GM21515 (cell line): ENCODE results near the gene SLC25A25.
A peak's percentile ranks its signal among the peaks of the same experiment; 100 is the strongest.
"Not testable (repeated sequence)": the region's sequence is repeated elsewhere in the genome, so short reads cannot be mapped to it uniquely, and the experiment has no call there.

Experiments
- ATAC-seq: cut with Tn5 transposase; IDR thresholded peaks from one replicate; pipeline ENCODE4 v1.9.1; 2021; ENCODE audit not compliant: unreplicated experiment

Gene SLC25A25

GRCh38 chr9:128108269-128109049, 40.4 kb downstream of the SLC25A25 start:
- ATAC-seq: no peak

DNA sequence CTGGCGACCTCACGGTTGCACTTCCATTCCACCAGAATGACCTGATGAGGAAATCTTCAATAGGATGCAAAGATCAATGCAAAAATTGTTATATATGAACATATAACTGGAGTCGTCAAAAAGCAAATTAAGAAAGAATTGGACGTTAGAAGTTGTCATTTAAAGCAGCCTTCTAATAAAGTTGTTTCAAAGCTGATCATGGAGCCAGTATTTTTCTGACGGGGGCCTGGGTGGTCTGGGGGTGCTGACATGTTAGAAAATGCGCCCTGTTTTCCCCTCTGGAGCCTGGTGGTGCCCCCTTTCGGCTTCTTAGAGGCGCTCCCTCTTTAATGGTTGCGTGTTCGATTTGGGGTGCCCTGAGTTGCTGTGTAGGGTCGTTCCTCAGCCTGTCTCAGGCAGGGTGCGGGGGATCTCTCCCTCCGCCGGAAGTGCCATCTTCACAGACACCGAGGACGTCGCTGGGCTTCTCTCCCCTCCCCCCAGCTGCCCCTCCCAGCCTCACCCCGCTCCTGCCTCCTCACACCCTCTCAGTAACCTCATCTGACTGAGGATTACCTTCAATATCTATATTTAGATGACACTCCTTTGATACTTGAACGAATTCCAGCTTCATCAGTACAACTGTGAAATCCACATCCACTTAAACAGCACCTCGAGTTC, 41.1 kb downstream of the SLC25A25 start:
- ATAC-seq: no peak

GRCh38 chr9:128111726-128112125, 43.7 kb downstream of the SLC25A25 start:
- ATAC-seq: not testable (repeated sequence)

- ATAC-seq: no peak
These were observed 45.7 kb downstream of the SLC25A25 start for GRCh38 chr9:128113526-128114325.

DNA sequence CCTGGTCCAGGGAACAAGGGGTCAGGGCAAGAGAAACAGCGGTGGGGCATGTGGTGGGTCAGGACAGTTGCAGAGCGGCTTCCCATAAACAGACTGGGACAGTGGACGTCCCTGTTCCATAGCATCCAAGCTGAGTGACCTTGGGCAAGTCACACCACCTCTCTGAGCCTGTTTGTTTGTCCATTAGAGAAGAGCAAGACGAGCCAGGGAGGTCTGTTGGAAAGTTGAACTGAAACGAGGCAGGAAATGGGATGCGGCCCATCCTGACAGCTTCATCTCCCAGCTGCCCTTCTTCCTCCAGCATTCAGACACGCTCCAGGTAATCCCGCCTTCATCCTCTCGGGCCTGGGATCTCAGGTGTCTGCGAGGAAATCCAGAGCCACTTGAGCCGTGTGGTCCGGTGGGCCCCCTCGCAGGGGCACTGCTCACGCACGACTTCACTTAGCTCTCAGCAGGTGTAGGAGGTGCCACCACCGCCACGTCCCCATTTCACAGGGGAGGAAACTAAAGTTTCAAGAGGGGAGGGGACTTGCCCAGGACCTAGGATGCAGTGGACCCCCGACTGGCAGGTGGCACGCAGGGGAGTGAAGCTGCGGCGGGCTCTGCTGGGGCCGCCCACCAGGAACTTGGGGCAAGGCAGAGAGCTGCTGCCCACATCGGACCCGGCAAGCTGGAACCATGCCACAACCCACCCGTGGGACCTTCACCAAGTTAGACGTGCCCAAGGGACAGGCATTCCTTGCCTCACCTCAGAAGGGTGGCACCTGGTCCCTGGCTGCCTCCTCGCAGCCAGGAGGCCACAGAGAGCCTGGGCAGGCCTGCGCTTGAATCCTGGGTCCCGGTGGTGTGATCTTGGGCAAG, 46.5 kb downstream of the SLC25A25 start:
- ATAC-seq: no peak

- no peak for ATAC-seq
These were observed 47.4 kb downstream of the SLC25A25 start for GRCh38 chr9:128115187-128116103.

- ATAC-seq: no peak
These were observed 48.4 kb downstream of the SLC25A25 start for GRCh38 chr9:128116104-128117083.

GRCh38 chr9:128117613-128118471, 49.8 kb downstream of the SLC25A25 start:
- peak; percentile 44 for ATAC-seq

- no peak for ATAC-seq
These were observed 50.4 kb downstream of the SLC25A25 start for GRCh38 chr9:128118472-128118857.

DNA sequence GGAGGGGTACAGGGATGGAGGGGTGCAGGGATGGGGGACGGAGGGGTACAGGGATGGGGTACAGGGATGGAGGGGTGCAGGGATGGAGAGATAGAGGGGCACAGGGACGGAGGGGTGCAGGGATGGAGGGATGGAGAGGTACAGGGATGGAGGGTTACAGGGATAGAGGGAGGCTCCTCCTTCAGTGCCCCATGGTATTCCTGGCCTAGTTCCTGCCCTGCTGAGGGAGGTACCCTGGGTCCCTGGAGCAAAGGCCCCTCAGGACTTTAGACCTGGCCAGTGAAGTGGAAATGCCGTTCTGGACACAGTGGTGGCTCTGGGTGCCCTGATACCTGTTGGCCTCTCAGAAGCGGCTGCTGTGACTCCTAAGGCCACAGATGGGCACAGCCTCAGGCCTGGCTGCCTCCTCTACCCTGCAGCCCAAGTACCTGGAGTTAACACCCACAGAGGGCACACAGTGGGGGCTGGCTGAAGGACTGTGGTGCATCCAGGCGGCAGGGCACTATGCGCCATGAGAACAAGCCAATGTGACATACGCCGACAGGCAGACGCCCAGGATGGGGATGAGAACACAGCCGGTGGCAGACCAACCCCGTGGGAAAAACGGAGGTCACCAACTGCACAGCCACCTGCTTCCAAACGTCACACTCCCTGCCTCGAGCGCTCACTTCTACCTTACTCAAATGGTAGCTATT, 51.1 kb downstream of the SLC25A25 start:
- no peak for ATAC-seq

DNA sequence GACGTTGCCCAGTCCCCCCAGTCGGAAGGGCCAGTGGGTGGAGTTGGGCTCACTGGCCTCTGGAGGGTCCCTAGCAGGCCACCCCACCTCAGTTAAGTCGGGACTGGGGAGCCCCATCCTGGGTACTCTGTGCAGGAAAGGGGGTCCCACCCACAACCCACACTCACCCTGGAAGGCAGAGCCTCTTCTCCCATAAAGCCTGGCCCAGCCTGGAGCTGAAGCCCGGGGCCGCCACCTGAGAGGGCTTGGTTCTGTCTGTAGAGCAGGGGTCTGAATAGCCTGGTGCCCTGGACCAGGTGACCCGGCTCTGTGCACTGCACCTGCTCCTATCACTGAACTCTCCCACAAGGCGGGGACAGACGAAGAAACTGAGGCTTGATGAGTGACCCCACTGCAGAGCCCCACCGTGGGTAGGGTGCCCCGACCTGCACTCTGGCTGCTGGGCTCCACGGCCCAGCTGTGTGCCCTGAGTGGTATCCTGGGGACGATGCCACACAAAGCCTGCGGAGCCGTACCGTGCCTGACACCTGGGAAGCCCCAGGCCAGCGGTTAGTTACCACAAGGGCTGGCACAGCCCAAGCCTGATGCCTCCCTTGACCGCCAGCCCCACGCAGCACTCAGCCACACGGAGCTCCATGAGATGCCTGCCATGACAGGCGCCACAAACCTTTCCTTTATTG, 52.2 kb downstream of the SLC25A25 start:
- no peak for ATAC-seq

- no peak for ATAC-seq
These were observed 52.9 kb downstream of the SLC25A25 start for GRCh38 chr9:128120741-128121465.

GRCh38 chr9:128121466-128121810, 53.4 kb downstream of the SLC25A25 start:
- ATAC-seq: no peak

DNA sequence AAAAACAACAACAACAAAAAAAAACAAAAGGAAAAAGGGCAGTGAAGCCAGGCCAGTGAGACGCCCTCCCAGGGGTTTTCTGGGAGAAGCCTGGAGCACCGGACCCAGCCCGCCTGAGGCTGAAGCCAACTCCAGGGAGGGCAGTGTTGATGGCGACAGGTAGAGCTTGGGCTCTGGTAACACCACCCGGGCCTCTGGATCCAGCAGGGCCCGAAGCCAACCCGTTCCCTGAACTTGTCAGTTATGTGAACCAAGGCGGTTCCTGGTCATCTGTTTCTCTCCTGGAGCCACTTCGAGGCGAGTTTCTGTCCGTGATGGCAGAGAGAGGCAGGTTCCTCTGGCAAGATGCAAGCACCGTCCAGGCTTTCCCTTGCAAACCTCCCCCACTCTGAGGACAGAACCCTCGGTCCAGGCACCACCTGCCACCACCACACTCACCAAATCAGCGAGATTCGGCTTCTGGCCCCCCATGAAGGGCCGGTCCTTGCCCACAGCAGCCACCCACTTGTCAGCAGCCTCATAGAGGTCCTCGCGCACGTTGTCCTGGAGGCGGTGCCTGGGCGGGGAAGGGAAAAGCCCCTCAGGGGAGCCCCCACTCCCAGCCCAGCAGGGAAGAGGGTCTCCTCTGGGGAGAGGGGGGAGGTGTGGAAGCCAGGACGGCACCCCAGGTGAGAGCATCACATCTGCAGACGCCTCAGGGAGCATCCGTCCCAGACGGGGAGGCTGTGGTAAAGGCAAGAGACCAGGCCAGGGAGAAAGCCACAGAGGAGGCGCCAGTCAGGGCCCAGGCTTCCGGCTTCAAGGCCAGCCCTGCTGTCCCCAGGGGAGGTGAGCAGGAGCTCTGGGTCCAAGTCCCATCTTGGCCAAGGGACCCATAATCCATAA, 54.1 kb downstream of the SLC25A25 start:
- no peak for ATAC-seq

DNA sequence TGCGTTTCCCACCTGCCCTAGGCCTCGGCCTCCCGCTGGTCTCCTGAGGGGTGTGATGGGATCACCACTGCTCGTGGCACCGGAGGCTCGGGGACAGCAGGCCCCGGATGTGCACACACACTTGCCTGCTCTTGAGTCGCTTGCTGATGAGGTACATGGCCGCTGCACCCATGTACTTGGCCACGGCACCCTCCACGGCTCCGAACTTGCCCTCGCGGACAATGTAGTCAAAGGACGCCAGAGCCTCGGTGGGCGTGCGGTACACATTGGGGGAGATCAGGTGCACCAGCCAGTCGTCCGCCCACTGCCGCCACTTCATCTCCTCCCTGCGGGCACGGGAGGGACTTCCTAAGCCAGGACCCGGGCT, 54.8 kb downstream of the SLC25A25 start:
- no peak for ATAC-seq
